ENCODE measurements around the gene ZNF200.
"Not testable (repeated sequence)": the region's sequence is repeated elsewhere in the genome, so short reads cannot be mapped to it uniquely, and the experiment has no call there.

The ZNF200 gene

GRCh38 chr16:3274490-3274889 is 39.5 kb upstream of the ZNF200 start:
- Histone ChIP-seq H3K27ac (no peak overlapping the region), H4K20me1 (no peaks in the 10 kb centered on the region), H3K4me1 (no peaks in the 10 kb centered on the region), H3K27me3 (no peaks in the 10 kb centered on the region), H3K36me3 (peaks cover 0 to 19% (median 0%) of the 10 kb centered on the region in 11 experiments; a peak in 4 of 22 replicates), H3K4me2 (no peak overlapping the region), H3K9ac (no peak overlapping the region), H3K9me3 (replicated peaks in 1 of 11) (peaks cover 0 to 26% (median 10%) of the 10 kb centered on the region in 11 experiments; a peak in 17 of 22 replicates), H3K4me3 (no peak overlapping the region)
- TF ChIP-seq Cebpa-rat (IDR thresholded peaks at IDR 0.05): no peak

- H3K27me3 ChIP-seq, H4K20me1 ChIP-seq, H3K27ac ChIP-seq, H3K4me3 ChIP-seq, H3K4me1 ChIP-seq, H3K4me2 ChIP-seq, H3K9ac ChIP-seq: not testable (repeated sequence)
- Histone ChIP-seq H3K9me3 (replicated peaks in 1 of 11) (peaks cover 0 to 59% (median 12%) of the 10 kb centered on the region in 11 experiments; a peak in 18 of 22 replicates), H3K36me3 (peaks cover 0 to 50% (median 18%) of the 10 kb centered on the region in 11 experiments; a peak in 13 of 22 replicates)
Measured at GRCh38 chr16:3271281-3271680, 36.3 kb upstream of the ZNF200 start.

- peaks cover 0 to 64% (median 17%) of the 10 kb centered on the region in 11 experiments; a peak in 19 of 22 replicates for H3K9me3 ChIP-seq (replicated peaks in 1 of 11)
- not testable (repeated sequence) for H3K27me3 ChIP-seq, H3K9ac ChIP-seq, H3K4me2 ChIP-seq, H4K20me1 ChIP-seq, H3K27ac ChIP-seq, H3K4me3 ChIP-seq
- peaks cover 0 to 14% (median 0%) of the 10 kb centered on the region in 10 experiments; a peak in 5 of 20 replicates for H3K4me1 ChIP-seq
- peaks cover 0 to 55% (median 22%) of the 10 kb centered on the region in 11 experiments; a peak in 14 of 22 replicates for H3K36me3 ChIP-seq
Measured at GRCh38 chr16:3270718-3271117, 35.8 kb upstream of the ZNF200 start.

- Histone ChIP-seq H3K4me1 (peaks cover 7 to 24% (median 9%) of the 10 kb centered on the region in 10 experiments; a peak in 18 of 20 replicates), H3K4me2 (no peak overlapping the region), H3K36me3 (peaks cover 0 to 46% (median 25%) of the 10 kb centered on the region in 11 experiments; a peak in 14 of 22 replicates), H3K4me3 (no peak overlapping the region), H3K27ac (no peak overlapping the region), H3K9ac (no peak overlapping the region), H4K20me1 (no peaks in the 10 kb centered on the region), H3K27me3 (no peaks in the 10 kb centered on the region), H3K9me3 (replicated peaks in 1 of 11) (peaks cover 0 to 67% (median 24%) of the 10 kb centered on the region in 11 experiments; a peak in 19 of 22 replicates)
- TF ChIP-seq Cebpa-rat (IDR thresholded peaks at IDR 0.05): no peak
Measured at GRCh38 chr16:3268294-3268693, 33.3 kb upstream of the ZNF200 start.

- Histone ChIP-seq H3K9me3 (replicated peaks in 1 of 11) (peaks cover 0 to 62% (median 24%) of the 10 kb centered on the region in 11 experiments; a peak in 19 of 22 replicates), H3K4me2 (no peak overlapping the region; a peak in 1 of 22 replicates), H3K27me3 (no peaks in the 10 kb centered on the region), H3K4me1 (peaks cover 7 to 35% (median 18%) of the 10 kb centered on the region in 10 experiments; a peak in 18 of 20 replicates), H3K9ac (no peak overlapping the region), H4K20me1 (no peaks in the 10 kb centered on the region), H3K27ac (no peak overlapping the region), H3K36me3 (peaks cover 0 to 46% (median 25%) of the 10 kb centered on the region in 11 experiments; a peak in 14 of 22 replicates), H3K4me3 (no peak overlapping the region)
- no peak for TF ChIP-seq Cebpa-rat (IDR thresholded peaks at IDR 0.05)
Measured at GRCh38 chr16:3266873-3267537, 32.0 kb upstream of the ZNF200 start.

- Histone ChIP-seq H3K27ac (peak overlapping the region; percentile 90 to 100 (median 98)), H3K4me1 (peaks cover 7 to 43% (median 21%) of the 10 kb centered on the region in 10 experiments; a peak in 18 of 20 replicates), H3K4me2 (peak overlapping the region; percentile 68 to 95 (median 85)), H3K9me3 (replicated peaks in 1 of 11) (peaks cover 0 to 47% (median 14%) of the 10 kb centered on the region in 11 experiments; a peak in 17 of 22 replicates), H3K27me3 (no peaks in the 10 kb centered on the region), H3K36me3 (peaks cover 0 to 41% (median 25%) of the 10 kb centered on the region in 11 experiments; a peak in 14 of 22 replicates), H4K20me1 (no peaks in the 10 kb centered on the region), H3K9ac (peak overlapping the region; percentile 89 to 100 (median 96)), H3K4me3 (peak overlapping the region; percentile 61 to 84 (median 76))
- no peak for TF ChIP-seq Cebpa-rat (IDR thresholded peaks at IDR 0.05)
Measured at GRCh38 chr16:3264137-3265036, 29.4 kb upstream of the ZNF200 start.

- Histone ChIP-seq H3K9me3 (replicated peaks in 1 of 11) (peaks cover 0 to 29% (median 9%) of the 10 kb centered on the region in 11 experiments; a peak in 14 of 22 replicates), H3K27ac (peak overlapping the region; percentile 90 to 100 (median 98); a peak in 19 of 22 replicates), H4K20me1 (no peaks in the 10 kb centered on the region), H3K9ac (peak overlapping the region in 5 of 11 experiments; percentile 89 to 100 (median 96); a peak in 8 of 22 replicates), H3K4me1 (peaks cover 7 to 61% (median 28%) of the 10 kb centered on the region in 10 experiments; a peak in 19 of 20 replicates), H3K27me3 (no peaks in the 10 kb centered on the region), H3K36me3 (peaks cover 0 to 24% (median 12%) of the 10 kb centered on the region in 11 experiments; a peak in 11 of 22 replicates), H3K4me3 (peak overlapping the region in 3 of 10 experiments; percentile 74 to 77 (median 75); a peak in 1 of 20 replicates), H3K4me2 (peak overlapping the region; percentile 68 to 95 (median 80); a peak in 20 of 22 replicates)
- TF ChIP-seq Cebpa-rat (IDR thresholded peaks at IDR 0.05): no peak
Measured at GRCh38 chr16:3262517-3262916, 27.6 kb upstream of the ZNF200 start.

- H3K36me3 ChIP-seq: no peaks in the 10 kb centered on the region
- no peak overlapping the region for H3K9ac ChIP-seq
- H3K4me2 ChIP-seq: peak overlapping the region in 4 of 11 experiments; percentile 65 to 82 (median 74); a peak in 7 of 22 replicates
- TF ChIP-seq Cebpa-rat (IDR thresholded peaks at IDR 0.05): 0 out of 22 replicates have a peak, but pooled peaks of 1 of the 11 experiments have one; percentile 25
- peaks cover 0 to 7% (median 0%) of the 10 kb centered on the region in 11 experiments; a peak in 6 of 22 replicates for H3K9me3 ChIP-seq (replicated peaks in 1 of 11)
- H4K20me1 ChIP-seq: no peaks in the 10 kb centered on the region
- H3K27ac ChIP-seq: peak overlapping the region in 5 of 11 experiments; percentile 16 to 58 (median 38); a peak in 5 of 22 replicates
- H3K4me3 ChIP-seq: no peak overlapping the region
- peaks cover 2 to 62% (median 37%) of the 10 kb centered on the region in 10 experiments; a peak in 19 of 20 replicates for H3K4me1 ChIP-seq
- no peaks in the 10 kb centered on the region for H3K27me3 ChIP-seq
Measured at GRCh38 chr16:3259836-3260235, 24.9 kb upstream of the ZNF200 start.
